H9 (cell line): Measurements from ENCODE around the gene KMT2B. TPM values are rescaled to one million over a fixed set of nuclear protein-coding genes. Genes with fewer than 3 reads are reported as not detected.

Experiments used
- DNase-seq: peaks from one replicate; pipeline ENCODE4 v3.0.0-alpha.2; 2017
- H2AFZ ChIP-seq: one replicate; pipeline ENCODE4 v1.6.1; 2013; ENCODE audit warnings: mild to moderate bottlenecking, low read length, control low read depth, moderate library complexity
- H2AK5ac ChIP-seq: 2 replicates; pipeline ENCODE4 v1.6.1; 2013; ENCODE audit warnings: low read length, control low read depth, mixed read lengths; ENCODE audit not compliant: insufficient read length
- H2BK120ac ChIP-seq: one replicate; pipeline ENCODE4 v1.6.1; 2013; ENCODE audit warnings: low read depth, mild to moderate bottlenecking, low read length, control low read depth, inconsistent platforms; ENCODE audit not compliant: poor library complexity, severe bottlenecking
- H2BK12ac ChIP-seq: 2 replicates; pipeline ENCODE4 v1.6.1; 2013; ENCODE audit warnings: low read length, control low read depth, mixed read lengths, low read depth; ENCODE audit not compliant: insufficient read length
- H2BK15ac ChIP-seq: 2 replicates; pipeline ENCODE4 v1.6.1; 2013; ENCODE audit warnings: low read depth, low read length, control low read depth
- H2BK20ac ChIP-seq: one replicate; pipeline ENCODE4 v1.6.1; 2013; ENCODE audit warnings: low read depth, mild to moderate bottlenecking, low read length, control low read depth, inconsistent platforms; ENCODE audit not compliant: poor library complexity, severe bottlenecking
- H2BK5ac ChIP-seq: 2 replicates; pipeline ENCODE4 v1.6.1; 2013; ENCODE audit warnings: low read length, control low read depth, mixed read lengths; ENCODE audit not compliant: insufficient read length
- H3K14ac ChIP-seq: 2 replicates; pipeline ENCODE4 v1.6.1; 2013; ENCODE audit warnings: low read length, control low read depth; ENCODE audit not compliant: insufficient read depth
- H3K18ac ChIP-seq: 2 replicates; pipeline ENCODE4 v1.6.1; 2013; ENCODE audit warnings: low read depth, mild to moderate bottlenecking, mixed read lengths, low read length, control low read depth; ENCODE audit not compliant: insufficient read length
- H3K23ac ChIP-seq: 2 replicates; pipeline ENCODE4 v1.6.1; 2013; ENCODE audit warnings: low read length, control low read depth, mixed read lengths, low read depth; ENCODE audit not compliant: insufficient read length
- H3K23me2 ChIP-seq: 2 replicates; pipeline ENCODE4 v1.6.1; 2013; ENCODE audit warnings: low read depth, mild to moderate bottlenecking, mixed read lengths, low read length, control low read depth; ENCODE audit not compliant: insufficient read length, poor library complexity, severe bottlenecking
- H3K27ac ChIP-seq: 2 replicates; pipeline ENCODE4 v1.5.1; 2013; ENCODE audit warnings: low read length, control low read depth, mixed read lengths, low read depth; ENCODE audit not compliant: insufficient read length
- H3K27me3 ChIP-seq: 2 replicates; pipeline ENCODE4 v1.6.1; 2013; ENCODE audit warnings: low read length, control low read depth, inconsistent platforms; ENCODE audit not compliant: insufficient read depth
- H3K4ac ChIP-seq: 2 replicates; pipeline ENCODE4 v1.6.1; 2013; ENCODE audit warnings: low read depth, mild to moderate bottlenecking, control low read depth, inconsistent platforms, low read length, moderate library complexity
- H3K4me1 ChIP-seq: 2 replicates; pipeline ENCODE4 v1.6.1; 2013; ENCODE audit warnings: low read length, control low read depth, inconsistent platforms; ENCODE audit not compliant: insufficient read depth
- H3K4me2 ChIP-seq: 2 replicates; pipeline ENCODE4 v1.6.1; 2013; ENCODE audit warnings: low read length, control low read depth, mixed read lengths; ENCODE audit not compliant: insufficient read length, insufficient read depth
- H3K56ac ChIP-seq: 2 replicates; pipeline ENCODE4 v1.6.1; 2013; ENCODE audit warnings: low read depth, mild to moderate bottlenecking, mixed read lengths, low read length, control low read depth; ENCODE audit not compliant: insufficient read length
- H3K79me1 ChIP-seq: 2 replicates; pipeline ENCODE4 v1.6.1; 2013; ENCODE audit warnings: low read depth, mild to moderate bottlenecking, moderate library complexity, low read length, control low read depth, inconsistent platforms; ENCODE audit not compliant: insufficient read depth, poor library complexity, severe bottlenecking
- H3K79me2 ChIP-seq: 2 replicates; pipeline ENCODE4 v1.6.1; 2013; ENCODE audit warnings: low read length, control low read depth, inconsistent platforms; ENCODE audit not compliant: insufficient read depth
- H3K9ac ChIP-seq: 2 replicates; pipeline ENCODE4 v1.6.1; 2013; ENCODE audit warnings: low read length, control low read depth, mixed read lengths; ENCODE audit not compliant: insufficient read length; ENCODE audit errors: extremely low read depth
- H3K9me3 ChIP-seq: one replicate; pipeline ENCODE4 v1.6.1; 2013; ENCODE audit warnings: low read depth, low read length, inconsistent platforms; ENCODE audit not compliant: control insufficient read depth
- H3T11ph ChIP-seq: one replicate; pipeline ENCODE4 v1.6.1; 2013; ENCODE audit warnings: mild to moderate bottlenecking, low read length, control low read depth, inconsistent platforms
- H4K20me1 ChIP-seq: one replicate; pipeline ENCODE4 v1.6.1; 2013; ENCODE audit not compliant: control insufficient read depth, insufficient read length, insufficient read depth
- H4K5ac ChIP-seq: 2 replicates; pipeline ENCODE4 v1.6.1; 2013; ENCODE audit warnings: low read depth, mild to moderate bottlenecking, mixed read lengths, low read length, control low read depth; ENCODE audit not compliant: insufficient read length
- H4K8ac ChIP-seq: replicated peaks from 2 replicates; pipeline ENCODE4 v1.6.1; 2013; ENCODE audit warnings: low read length, control low read depth, mixed read lengths, low read depth; ENCODE audit not compliant: insufficient read length
- H4K91ac ChIP-seq: 2 replicates; pipeline ENCODE4 v1.6.1; 2013; ENCODE audit warnings: low read depth, mild to moderate bottlenecking, moderate library complexity, mixed read lengths, low read length, control low read depth; ENCODE audit not compliant: insufficient read length
- H3K27ac Mint-ChIP-seq, 3 experiments: 2 replicates in 2 of 3; 3 replicates in 1 of 3; pipeline ENCODE4 v1.8.0; 2020 to 2021; ENCODE audit warnings: mixed read lengths in 3 of 3, mild to moderate bottlenecking in 1 of 3, moderate library complexity in 1 of 3
- H3K27me3 Mint-ChIP-seq: 2 replicates; pipeline ENCODE4 v1.8.0; 2021; ENCODE audit warnings: low read depth, mild to moderate bottlenecking, moderate library complexity, mixed read lengths
- H3K36me3 Mint-ChIP-seq, 3 experiments: 2 replicates in 2 of 3; 3 replicates in 1 of 3; pipeline ENCODE4 v1.8.0; 2020 to 2021; ENCODE audit warnings: low read depth in 3 of 3, mixed read lengths in 3 of 3; ENCODE audit not compliant: insufficient read depth in 1 of 3
- H3K4me1 Mint-ChIP-seq, 2 experiments: 2 replicates each; pipeline ENCODE4 v1.8.0; 2020; ENCODE audit warnings: mixed read lengths in 2 of 2
- H3K4me3 Mint-ChIP-seq, 2 experiments: 2 replicates in 1 of 2; 3 replicates in 1 of 2; pipeline ENCODE4 v1.8.0; 2020 to 2021; ENCODE audit warnings: mild to moderate bottlenecking in 2 of 2, mixed read lengths in 2 of 2, moderate library complexity in 1 of 2
- H3K9me3 Mint-ChIP-seq, 2 experiments: 2 replicates in 1 of 2; 3 replicates in 1 of 2; pipeline ENCODE4 v1.8.0; 2020; ENCODE audit warnings: mild to moderate bottlenecking in 2 of 2, mixed read lengths in 2 of 2, moderate library complexity in 1 of 2
- WGBS: extraction: QIAGEN DNeasy Blood & Tissue Kit; methylation state at CpG from one replicate; pipeline ENCODE4 v1.1.7; 2013; ENCODE audit warnings: missing lambda C conversion rate, low lambda C conversion rate, mixed read lengths; ENCODE audit not compliant: insufficient read length; ENCODE audit errors: extremely low coverage; 5-methylcytosine and 5-hydroxymethylcytosine counted together
- total RNA-seq: library from RNA; stranded (reverse); gene quantifications from 2 replicates; pipeline ENCODE4 v1.2.1, GENCODE V29; 2021
- TF ChIP-seq, protein P1 (sequence below): fragments of 200-600 bp; sonication (generic); conservative IDR thresholded peaks from 3 replicates; pipeline ENCODE4 v1.8.0; 2021; ENCODE audit warnings: antibody characterized with exemption, mild to moderate bottlenecking

The KMT2B gene
- total RNA-seq, 1 experiment from 2014 or later = 47.7 TPM

DNA sequence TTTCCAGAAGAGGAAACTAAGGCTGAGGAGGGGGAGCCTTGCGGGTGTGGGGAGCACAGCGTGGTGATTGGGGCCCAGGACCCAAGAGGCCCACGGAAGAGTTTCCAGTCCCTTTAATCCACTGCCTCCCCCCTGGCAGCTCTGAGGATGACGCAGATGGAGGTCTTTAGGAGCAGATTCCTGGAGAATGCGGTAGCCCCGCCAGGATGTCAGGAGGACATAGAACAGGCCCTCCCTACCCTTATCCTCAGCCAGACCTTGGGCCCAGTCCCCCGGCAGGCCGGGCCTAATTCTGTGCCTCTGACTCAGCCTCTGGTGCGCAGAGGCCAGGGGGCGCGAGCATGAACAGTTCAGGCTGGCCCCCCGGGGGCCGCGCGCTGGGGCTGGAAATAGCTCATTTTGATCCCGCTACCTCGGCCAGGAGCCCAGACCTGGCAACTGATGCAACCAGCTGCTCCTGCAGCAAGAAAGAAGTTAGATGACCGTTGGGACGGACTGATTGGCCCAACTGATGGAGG lies 39.5 kb downstream of the KMT2B start:
- Histone ChIP-seq H2BK20ac (no peak overlapping the region), H3K4me2 (peak overlapping the region; percentile 43), H3K27ac (no peak overlapping the region), H4K91ac (no peak overlapping the region), H3K18ac (no peak overlapping the region), H4K20me1 (no peaks in the 10 kb centered on the region), H4K8ac (no peak overlapping the region), H3K79me2 (no peaks in the 10 kb centered on the region), H2AK5ac (no peak overlapping the region), H3K4me1 (no peaks in the 10 kb centered on the region), H3K79me1 (no peaks in the 10 kb centered on the region), H3K9me3 (no peaks in the 10 kb centered on the region), H3K23me2 (peaks cover 15% of the 10 kb centered on the region), H4K5ac (no peak overlapping the region), H3K9ac (no peak overlapping the region), H3K23ac (no peak overlapping the region), H2BK12ac (no peak overlapping the region), H2AFZ (no peak overlapping the region), H3K56ac (no peak overlapping the region), H3T11ph (no peak overlapping the region), H3K4ac (no peak overlapping the region), H3K14ac (peak overlapping the region; percentile 33; the same call in 1 of the 2 replicates), H3K27me3 (no peaks in the 10 kb centered on the region), H2BK5ac (no peak overlapping the region), H2BK15ac (no peak overlapping the region), H2BK120ac (no peak overlapping the region)
- no peak for DNase-seq
- Mint-ChIP-seq H3K9me3 (no peaks in the 10 kb centered on the region), H3K4me1 (peaks cover 12 to 23% of the 10 kb centered on the region in 2 experiments), H3K27ac (peak overlapping the region; percentile 68 to 87 (median 86); a peak in 4 of 7 replicates), H3K4me3 (peak overlapping the region; percentile 91 to 95), H3K36me3 (peaks cover 5 to 27% (median 24%) of the 10 kb centered on the region in 3 experiments; a peak in 6 of 7 replicates), H3K27me3 (peaks cover 7% of the 10 kb centered on the region)
- TF ChIP-seq, protein P1, sequence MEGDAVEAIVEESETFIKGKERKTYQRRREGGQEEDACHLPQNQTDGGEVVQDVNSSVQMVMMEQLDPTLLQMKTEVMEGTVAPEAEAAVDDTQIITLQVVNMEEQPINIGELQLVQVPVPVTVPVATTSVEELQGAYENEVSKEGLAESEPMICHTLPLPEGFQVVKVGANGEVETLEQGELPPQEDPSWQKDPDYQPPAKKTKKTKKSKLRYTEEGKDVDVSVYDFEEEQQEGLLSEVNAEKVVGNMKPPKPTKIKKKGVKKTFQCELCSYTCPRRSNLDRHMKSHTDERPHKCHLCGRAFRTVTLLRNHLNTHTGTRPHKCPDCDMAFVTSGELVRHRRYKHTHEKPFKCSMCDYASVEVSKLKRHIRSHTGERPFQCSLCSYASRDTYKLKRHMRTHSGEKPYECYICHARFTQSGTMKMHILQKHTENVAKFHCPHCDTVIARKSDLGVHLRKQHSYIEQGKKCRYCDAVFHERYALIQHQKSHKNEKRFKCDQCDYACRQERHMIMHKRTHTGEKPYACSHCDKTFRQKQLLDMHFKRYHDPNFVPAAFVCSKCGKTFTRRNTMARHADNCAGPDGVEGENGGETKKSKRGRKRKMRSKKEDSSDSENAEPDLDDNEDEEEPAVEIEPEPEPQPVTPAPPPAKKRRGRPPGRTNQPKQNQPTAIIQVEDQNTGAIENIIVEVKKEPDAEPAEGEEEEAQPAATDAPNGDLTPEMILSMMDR = no peak
- no CpG with 5 or more reads among the region's 19 CpGs for WGBS
